H1 (cell line): ENCODE results near the gene ING5. TPM values are rescaled to one million over a fixed set of nuclear protein-coding genes. Genes with fewer than 3 reads are reported as not detected.

Experiments
- ASH2L ChIP-seq: fragments of 200-600, 300-600 bp; sonication (generic); IDR thresholded peaks from one replicate; pipeline ENCODE4 v1.7.1; 2017; ENCODE audit warnings: low read length
- BCL11A ChIP-seq, 2 experiments: IDR thresholded peaks; one replicate each; pipeline ENCODE4 v1.6.1; 2011; ENCODE audit warnings: low read depth in 2 of 2, low read length in 2 of 2, mild to moderate bottlenecking in 2 of 2
- CEBPB ChIP-seq: IDR thresholded peaks from 2 replicates; pipeline ENCODE4 v1.6.1; 2012; ENCODE audit warnings: low read depth, low read length
- CHD1 ChIP-seq: IDR thresholded peaks from 2 replicates; pipeline ENCODE4 v1.6.1; 2012; ENCODE audit warnings: low read depth, low read length, improper control_type of control experiment
- CREB1 ChIP-seq: IDR thresholded peaks from 2 replicates; pipeline ENCODE4 v1.6.1; 2012; ENCODE audit warnings: inconsistent platforms
- EZH2 ChIP-seq: fragments of 200-600 bp; sonication (generic); IDR thresholded peaks from 2 replicates; pipeline ENCODE4 v1.7.1; 2012; ENCODE audit warnings: low read depth, mild to moderate bottlenecking, moderate library complexity, low read length, inconsistent platforms; ENCODE audit not compliant: severe bottlenecking
- FOSL1 ChIP-seq: IDR thresholded peaks from 2 replicates; pipeline ENCODE4 v1.6.1; 2011; ENCODE audit warnings: mild to moderate bottlenecking, low read depth, low read length, moderate library complexity; ENCODE audit not compliant: insufficient read depth
- GABPA ChIP-seq: IDR thresholded peaks from 2 replicates; pipeline ENCODE4 v1.6.1; 2011; ENCODE audit warnings: mild to moderate bottlenecking, low read length, moderate library complexity, borderline replicate concordance; ENCODE audit not compliant: insufficient read depth
- GTF2F1 ChIP-seq: IDR thresholded peaks from 2 replicates; pipeline ENCODE4 v1.6.1; 2012; ENCODE audit warnings: low read depth, low read length, improper control_type of control experiment, borderline replicate concordance
- HDAC6 ChIP-seq: IDR thresholded peaks from one replicate; pipeline ENCODE4 v1.7.1; 2012; ENCODE audit warnings: low read depth, mild to moderate bottlenecking, inconsistent platforms, low read length, moderate library complexity
- JUN ChIP-seq: IDR thresholded peaks from 2 replicates; pipeline ENCODE4 v1.6.1; 2011; ENCODE audit warnings: low read depth, mild to moderate bottlenecking, improper control_type of control experiment, low read length
- JUND ChIP-seq: IDR thresholded peaks from 2 replicates; pipeline ENCODE4 v1.6.1; 2011; ENCODE audit warnings: mild to moderate bottlenecking, improper control_type of control experiment, low read length
- KDM4A ChIP-seq: IDR thresholded peaks from one replicate; pipeline ENCODE4 v1.7.1; 2012; ENCODE audit warnings: low read depth, mild to moderate bottlenecking, moderate library complexity, low read length, inconsistent platforms; ENCODE audit not compliant: severe bottlenecking
- MAFK ChIP-seq: IDR thresholded peaks from 2 replicates; pipeline ENCODE4 v1.6.1; 2012; ENCODE audit warnings: low read depth, mild to moderate bottlenecking, improper control_type of control experiment, low read length
- POLR2AphosphoS5 ChIP-seq: IDR thresholded peaks from 2 replicates; pipeline ENCODE4 v1.6.1; 2011; ENCODE audit warnings: low read depth, low read length
- RFX5 ChIP-seq: IDR thresholded peaks from 2 replicates; pipeline ENCODE4 v1.6.1; 2011; ENCODE audit warnings: low read depth, low read length, improper control_type of control experiment, borderline replicate concordance
- SIRT6 ChIP-seq: IDR thresholded peaks from one replicate; pipeline ENCODE4 v1.7.1; 2012; ENCODE audit warnings: low read length, inconsistent platforms
- SIX5 ChIP-seq: IDR thresholded peaks from 2 replicates; pipeline ENCODE4 v1.6.1; 2011; ENCODE audit warnings: mild to moderate bottlenecking, low read depth, low read length
- SP4 ChIP-seq: IDR thresholded peaks from 2 replicates; pipeline ENCODE4 v1.6.1; 2012; ENCODE audit warnings: low read length, inconsistent platforms
- SRF ChIP-seq: IDR thresholded peaks from 2 replicates; pipeline ENCODE4 v1.6.1; 2011; ENCODE audit warnings: mild to moderate bottlenecking, low read depth, low read length, moderate library complexity
- SUZ12 ChIP-seq: fragments of 200-600 bp; sonication (generic); IDR thresholded peaks from 2 replicates; pipeline ENCODE4 v1.6.1; 2012; ENCODE audit warnings: mild to moderate bottlenecking, inconsistent platforms, low read length, moderate library complexity, mixed read lengths
- TAF1 ChIP-seq: IDR thresholded peaks from 2 replicates; pipeline ENCODE4 v1.6.1; 2011; ENCODE audit warnings: mild to moderate bottlenecking, low read depth, low read length
- TAF7 ChIP-seq: optimal IDR thresholded peaks from 2 replicates; pipeline ENCODE3; 2011; ENCODE audit warnings: low read depth, mild to moderate bottlenecking, inconsistent platforms, low read length, moderate library complexity, borderline replicate concordance
- TBP ChIP-seq: IDR thresholded peaks from 2 replicates; pipeline ENCODE4 v1.6.1; 2011; ENCODE audit warnings: low read depth, low read length, improper control_type of control experiment
- polyA plus RNA-seq, 7 experiments: library from polyadenylated mRNA; depleted of rRNA in 3 of 7; stranded (reverse) in 5 of 7; unstranded in 2 of 7; fragments of >200 nt in 5 of 7; fragments of 200-250 nt in 2 of 7; gene quantifications; 1 replicate in 5 of 7; 2 replicates in 1 of 7; 4 replicates in 1 of 7; pipeline versions ENCODE4 v1.2.1 to v1.2.3, GENCODE V29; 2011 to 2013; ENCODE audit warnings: missing spikeins in 2 of 7, mixed read lengths in 2 of 7
- total RNA-seq: library from RNA; stranded (reverse); fragmentation: NEBNext Ultra II Directional; extraction: Animal tissue kit (Norgen Biotek cat#: 25700); gene quantifications from 2 replicates; pipeline ENCODE4 v1.2.1, GENCODE V29; 2021
- TF ChIP-seq, protein P1 (sequence below): IDR thresholded peaks from 2 replicates; pipeline ENCODE4 v1.6.1; 2012; ENCODE audit warnings: inconsistent platforms

ING5 gene
- total and polyA plus RNA-seq, 2 of the 8 experiments (the other 6 are each of a cell fraction or from before 2014, with no cell fraction given) = 41.5 to 47.4 TPM

DNA sequence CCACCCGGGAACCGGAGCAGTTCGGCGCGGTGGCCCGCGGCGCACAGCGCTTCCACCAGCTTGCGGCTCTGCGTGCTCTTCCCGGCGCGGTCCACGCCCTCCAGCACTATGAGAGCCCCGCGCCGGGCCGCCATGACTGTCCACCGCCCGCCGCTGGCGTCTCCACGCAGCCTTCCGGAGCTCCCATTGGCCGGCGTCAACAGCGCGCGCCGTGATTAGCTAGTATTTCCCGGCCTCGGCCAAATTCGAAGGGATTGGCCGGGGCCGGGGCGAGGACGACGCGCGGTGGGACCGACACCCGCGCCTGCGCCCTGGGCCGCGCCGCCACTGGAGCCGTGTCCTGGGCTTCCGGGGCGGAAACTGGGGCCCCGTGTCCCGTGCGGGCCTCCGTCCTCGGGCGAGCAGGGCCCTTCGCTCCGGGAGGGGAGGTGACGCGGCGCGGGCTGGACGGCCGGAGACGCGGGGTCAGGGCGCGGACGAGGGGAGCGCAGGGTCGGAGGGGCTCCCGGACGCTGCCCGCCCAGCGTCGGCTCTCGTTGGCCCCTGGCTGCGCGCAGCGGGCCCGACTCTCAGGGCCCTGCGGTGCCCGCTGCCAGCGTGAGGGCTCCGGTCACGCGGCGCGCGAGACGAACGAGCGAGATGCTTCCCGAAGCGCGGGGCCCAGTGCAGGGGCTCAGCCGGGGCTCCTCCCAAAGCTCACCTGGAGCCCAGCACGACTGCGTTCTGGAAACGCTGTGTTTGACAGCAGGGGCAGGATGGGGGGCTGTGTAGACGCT, 15.0 kb upstream of the ING5 start, which contains the start of gene DTYMK (continued):
- no peak for TF ChIP-seq GABPA
- TF ChIP-seq EZH2 = no peak
- TF ChIP-seq SUZ12 = no peak; the same call in 1 of the 2 replicates
- TF ChIP-seq CHD1 = no peak
- TF ChIP-seq TBP = peak; percentile 70
- peak; percentile 86 for TF ChIP-seq TAF1
- no peak for TF ChIP-seq RFX5
- TF ChIP-seq BCL11A (IDR thresholded peaks at IDR 0.05; ENCODE audit: low read depth in 2 of 2, low read length in 2 of 2) = no peak
- peak; percentile 76 for TF ChIP-seq ASH2L
- TF ChIP-seq SRF = peak; percentile 49
- TF ChIP-seq CEBPB = no peak
- peak; percentile 46; the same call in 1 of the 2 replicates for TF ChIP-seq POLR2AphosphoS5
- no peak for TF ChIP-seq MAFK
- peak; percentile 60 for TF ChIP-seq KDM4A
- no peak for TF ChIP-seq JUN
- TF ChIP-seq, protein P1, sequence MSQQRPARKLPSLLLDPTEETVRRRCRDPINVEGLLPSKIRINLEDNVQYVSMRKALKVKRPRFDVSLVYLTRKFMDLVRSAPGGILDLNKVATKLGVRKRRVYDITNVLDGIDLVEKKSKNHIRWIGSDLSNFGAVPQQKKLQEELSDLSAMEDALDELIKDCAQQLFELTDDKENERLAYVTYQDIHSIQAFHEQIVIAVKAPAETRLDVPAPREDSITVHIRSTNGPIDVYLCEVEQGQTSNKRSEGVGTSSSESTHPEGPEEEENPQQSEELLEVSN = peak; percentile 87
- TF ChIP-seq GTF2F1 = no peak
- TF ChIP-seq FOSL1 = no peak
- TF ChIP-seq CREB1 = peak; percentile 95
- no peak for TF ChIP-seq HDAC6
- TF ChIP-seq SIX5 = no peak
- no peak for TF ChIP-seq JUND
- TF ChIP-seq TAF7 = peak; percentile 82
- no peak for TF ChIP-seq SP4
- no peak for TF ChIP-seq SIRT6
